Vagina (tissue), 2 donors: ENCODE data around the gene NOL4L.

ENCODE experiments used
- CTCF ChIP-seq, 3 experiments: fragments of 450-650 bp in 2 of 3; fragments of 200-600 bp in 1 of 3; sonication (generic) in 1 of 3; IDR thresholded peaks; one replicate each; pipeline ENCODE4 v1.5.1; 2017 to 2019; ENCODE audit warnings: antibody characterized with exemption in 3 of 3, mild to moderate bottlenecking in 2 of 3, moderate library complexity in 2 of 3
- POLR2A ChIP-seq, 2 donors: fragments of 450-650 bp; IDR thresholded peaks; one replicate each; pipeline ENCODE4 v1.6.1; 2017; ENCODE audit warnings: antibody characterized with exemption in 2 of 2, mild to moderate bottlenecking in 2 of 2, moderate library complexity in 2 of 2
- POLR2AphosphoS5 ChIP-seq, 2 donors: sonication (generic); formaldehyde crosslinking; IDR thresholded peaks; one replicate each; pipeline ENCODE4 v1.9.0; 2017; ENCODE audit warnings: antibody characterized with exemption in 2 of 2, mild to moderate bottlenecking in 2 of 2, low read depth in 1 of 2; ENCODE audit not compliant: insufficient read depth in 1 of 2

GRCh38 chr20:32594204-32594603 is 9.1 kb upstream of the NOL4L start:
- TF ChIP-seq CTCF (IDR thresholded peaks at IDR 0.05) (no peak), POLR2AphosphoS5 (IDR thresholded peaks at IDR 0.05; ENCODE audit: insufficient read depth in 1 of 2, low read depth in 1 of 2) (no peak), POLR2A (IDR thresholded peaks at IDR 0.05) (no peak)
